ENCODE measurements around the gene FOCAD.
A peak's percentile ranks its signal among the peaks of the same experiment; 100 is the strongest.

FOCAD gene

DNA sequence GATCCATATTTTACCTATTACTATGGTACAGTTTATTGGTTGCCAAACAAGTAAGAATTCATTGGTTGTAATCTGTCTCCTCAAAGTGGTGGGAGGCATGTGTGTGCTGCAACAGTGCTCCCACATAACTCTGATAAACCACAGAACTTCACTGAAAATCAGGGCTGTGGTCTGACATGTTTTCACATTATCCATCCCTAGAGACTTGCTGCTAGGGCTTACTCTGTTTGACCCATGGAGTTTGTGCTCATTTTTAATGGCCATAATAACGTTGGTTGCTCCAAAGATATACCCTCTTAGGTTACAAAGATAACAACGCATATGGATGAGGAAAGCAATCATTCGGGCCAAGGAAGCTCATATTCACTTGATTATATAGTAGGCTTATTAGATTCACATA, 310.4 kb downstream of the FOCAD start:
- H3F3A ChIP-seq (ENCODE audit: insufficient read depth, low read length): peaks cover 19% of the 10 kb centered on the region
- no peak overlapping the region for H3K27ac ChIP-seq (ENCODE audit: low read length)
- TF ChIP-seq CTCF (IDR thresholded peaks at IDR 0.05; ENCODE audit: low read length) (no peak), EZH2 (optimal IDR thresholded peaks at IDR 0.05; ENCODE audit: low read depth, low read length) (no peak), EZH2phosphoT487 (IDR thresholded peaks at IDR 0.05; ENCODE audit: low read length) (no peak)
- no peaks in the 10 kb centered on the region for H3K79me2 ChIP-seq (ENCODE audit: low read length)
- H3K27me3 ChIP-seq (replicated peaks; ENCODE audit: insufficient read depth, low read length): no peaks in the 10 kb centered on the region
- H3K4me2 ChIP-seq (ENCODE audit: low read depth, low read length): no peak overlapping the region
- H3K36me3 ChIP-seq (replicated peaks; ENCODE audit: insufficient read depth, low read length): no peaks in the 10 kb centered on the region
- H3K9me2 ChIP-seq (replicated peaks; ENCODE audit: insufficient read depth, low read length): no peaks in the 10 kb centered on the region
- H2AFZ ChIP-seq (ENCODE audit: low read length): no peak overlapping the region
- H3K9me3 ChIP-seq (replicated peaks; ENCODE audit: insufficient read depth, low read length): no peaks in the 10 kb centered on the region
- no peaks in the 10 kb centered on the region for H4K20me1 ChIP-seq (ENCODE audit: insufficient read depth, low read length)
- DNase-seq: no peak
- no peak overlapping the region for H3K4me3 ChIP-seq (ENCODE audit: low read length)
- peaks cover 30% of the 10 kb centered on the region for H3K4me1 ChIP-seq (ENCODE audit: low read length)
- no peak overlapping the region for H3K9ac ChIP-seq (ENCODE audit: low read length)

GRCh38 chr9:20995616-20996015, 311.6 kb downstream of the FOCAD start:
- Histone ChIP-seq H3K79me2 (ENCODE audit: low read length) (no peaks in the 10 kb centered on the region), H2AFZ (ENCODE audit: low read length) (no peak overlapping the region), H4K20me1 (ENCODE audit: insufficient read depth, low read length) (no peaks in the 10 kb centered on the region), H3K4me2 (ENCODE audit: low read depth, low read length) (no peak overlapping the region), H3K27ac (ENCODE audit: low read length) (no peak overlapping the region), H3K4me3 (ENCODE audit: low read length) (no peak overlapping the region), H3K36me3 (replicated peaks; ENCODE audit: insufficient read depth, low read length) (no peaks in the 10 kb centered on the region), H3K9me3 (replicated peaks; ENCODE audit: insufficient read depth, low read length) (no peaks in the 10 kb centered on the region), H3F3A (ENCODE audit: insufficient read depth, low read length) (peaks cover 19% of the 10 kb centered on the region), H3K9me2 (replicated peaks; ENCODE audit: insufficient read depth, low read length) (no peaks in the 10 kb centered on the region), H3K27me3 (replicated peaks; ENCODE audit: insufficient read depth, low read length) (no peaks in the 10 kb centered on the region), H3K4me1 (ENCODE audit: low read length) (peaks cover 30% of the 10 kb centered on the region), H3K9ac (ENCODE audit: low read length) (no peak overlapping the region)
- TF ChIP-seq EZH2phosphoT487 (IDR thresholded peaks at IDR 0.05; ENCODE audit: low read length) (no peak), CTCF (IDR thresholded peaks at IDR 0.05; ENCODE audit: low read length) (no peak), EZH2 (optimal IDR thresholded peaks at IDR 0.05; ENCODE audit: low read depth, low read length) (no peak)
- DNase-seq: no peak

DNA sequence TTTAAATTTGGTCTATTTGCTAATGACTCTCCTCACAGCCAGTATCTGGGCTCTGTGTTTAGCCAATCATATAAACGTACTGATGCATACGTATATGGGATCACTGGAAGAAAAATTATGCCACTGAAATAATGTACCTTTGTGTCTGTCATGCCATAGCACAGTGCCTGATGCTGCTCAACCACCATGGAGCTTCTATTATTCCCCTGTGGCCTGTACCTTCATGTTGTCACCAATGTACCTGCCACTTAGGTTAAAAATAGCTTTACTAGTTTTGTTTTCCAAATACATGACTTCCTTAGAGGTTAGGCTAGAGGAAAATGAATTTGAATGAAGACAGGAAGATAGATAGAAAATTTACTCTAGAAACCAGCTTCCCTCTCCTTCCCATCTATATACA, 312.8 kb downstream of the FOCAD start:
- Histone ChIP-seq H3K36me3 (replicated peaks; ENCODE audit: insufficient read depth, low read length) (no peaks in the 10 kb centered on the region), H3K27ac (ENCODE audit: low read length) (peak overlapping the region; percentile 91), H3K79me2 (ENCODE audit: low read length) (no peaks in the 10 kb centered on the region), H3K9me3 (replicated peaks; ENCODE audit: insufficient read depth, low read length) (no peaks in the 10 kb centered on the region), H3F3A (ENCODE audit: insufficient read depth, low read length) (peaks cover 19% of the 10 kb centered on the region), H3K4me3 (ENCODE audit: low read length) (peak overlapping the region; percentile 30), H2AFZ (ENCODE audit: low read length) (0 out of 2 replicates have a peak overlapping the region, but pooled peaks have one; percentile 27), H3K4me1 (ENCODE audit: low read length) (peaks cover 35% of the 10 kb centered on the region), H3K9me2 (replicated peaks; ENCODE audit: insufficient read depth, low read length) (no peaks in the 10 kb centered on the region), H3K9ac (ENCODE audit: low read length) (peak overlapping the region; percentile 21; the same call in 1 of the 2 replicates), H4K20me1 (ENCODE audit: insufficient read depth, low read length) (no peaks in the 10 kb centered on the region), H3K4me2 (ENCODE audit: low read depth, low read length) (peak overlapping the region; percentile 80), H3K27me3 (replicated peaks; ENCODE audit: insufficient read depth, low read length) (no peaks in the 10 kb centered on the region)
- peak; percentile 65 for DNase-seq
- no peak for TF ChIP-seq CTCF (IDR thresholded peaks at IDR 0.05; ENCODE audit: low read length)
- TF ChIP-seq EZH2phosphoT487 (IDR thresholded peaks at IDR 0.05; ENCODE audit: low read length): no peak
- no peak for TF ChIP-seq EZH2 (optimal IDR thresholded peaks at IDR 0.05; ENCODE audit: low read depth, low read length)
